H9 (cell line): Measurements from ENCODE around the gene ATOSB. TPM values are rescaled to one million over a fixed set of nuclear protein-coding genes. Genes with fewer than 3 reads are reported as not detected.

ENCODE experiments used
- DNase-seq: peaks from one replicate; pipeline ENCODE4 v3.0.0-alpha.2; 2017
- H2AFZ ChIP-seq: one replicate; pipeline ENCODE4 v1.6.1; 2013; ENCODE audit warnings: mild to moderate bottlenecking, low read length, control low read depth, moderate library complexity
- H2AK5ac ChIP-seq: 2 replicates; pipeline ENCODE4 v1.6.1; 2013; ENCODE audit warnings: low read length, control low read depth, mixed read lengths; ENCODE audit not compliant: insufficient read length
- H2BK120ac ChIP-seq: one replicate; pipeline ENCODE4 v1.6.1; 2013; ENCODE audit warnings: low read depth, mild to moderate bottlenecking, low read length, control low read depth, inconsistent platforms; ENCODE audit not compliant: poor library complexity, severe bottlenecking
- H2BK12ac ChIP-seq: 2 replicates; pipeline ENCODE4 v1.6.1; 2013; ENCODE audit warnings: low read length, control low read depth, mixed read lengths, low read depth; ENCODE audit not compliant: insufficient read length
- H2BK15ac ChIP-seq: 2 replicates; pipeline ENCODE4 v1.6.1; 2013; ENCODE audit warnings: low read depth, low read length, control low read depth
- H2BK20ac ChIP-seq: one replicate; pipeline ENCODE4 v1.6.1; 2013; ENCODE audit warnings: low read depth, mild to moderate bottlenecking, low read length, control low read depth, inconsistent platforms; ENCODE audit not compliant: poor library complexity, severe bottlenecking
- H2BK5ac ChIP-seq: 2 replicates; pipeline ENCODE4 v1.6.1; 2013; ENCODE audit warnings: low read length, control low read depth, mixed read lengths; ENCODE audit not compliant: insufficient read length
- H3K14ac ChIP-seq: 2 replicates; pipeline ENCODE4 v1.6.1; 2013; ENCODE audit warnings: low read length, control low read depth; ENCODE audit not compliant: insufficient read depth
- H3K18ac ChIP-seq: 2 replicates; pipeline ENCODE4 v1.6.1; 2013; ENCODE audit warnings: low read depth, mild to moderate bottlenecking, mixed read lengths, low read length, control low read depth; ENCODE audit not compliant: insufficient read length
- H3K23ac ChIP-seq: 2 replicates; pipeline ENCODE4 v1.6.1; 2013; ENCODE audit warnings: low read length, control low read depth, mixed read lengths, low read depth; ENCODE audit not compliant: insufficient read length
- H3K23me2 ChIP-seq: 2 replicates; pipeline ENCODE4 v1.6.1; 2013; ENCODE audit warnings: low read depth, mild to moderate bottlenecking, mixed read lengths, low read length, control low read depth; ENCODE audit not compliant: insufficient read length, poor library complexity, severe bottlenecking
- H3K27ac ChIP-seq: 2 replicates; pipeline ENCODE4 v1.5.1; 2013; ENCODE audit warnings: low read length, control low read depth, mixed read lengths, low read depth; ENCODE audit not compliant: insufficient read length
- H3K27me3 ChIP-seq: 2 replicates; pipeline ENCODE4 v1.6.1; 2013; ENCODE audit warnings: low read length, control low read depth, inconsistent platforms; ENCODE audit not compliant: insufficient read depth
- H3K4ac ChIP-seq: 2 replicates; pipeline ENCODE4 v1.6.1; 2013; ENCODE audit warnings: low read depth, mild to moderate bottlenecking, control low read depth, inconsistent platforms, low read length, moderate library complexity
- H3K4me1 ChIP-seq: 2 replicates; pipeline ENCODE4 v1.6.1; 2013; ENCODE audit warnings: low read length, control low read depth, inconsistent platforms; ENCODE audit not compliant: insufficient read depth
- H3K4me2 ChIP-seq: 2 replicates; pipeline ENCODE4 v1.6.1; 2013; ENCODE audit warnings: low read length, control low read depth, mixed read lengths; ENCODE audit not compliant: insufficient read length, insufficient read depth
- H3K56ac ChIP-seq: 2 replicates; pipeline ENCODE4 v1.6.1; 2013; ENCODE audit warnings: low read depth, mild to moderate bottlenecking, mixed read lengths, low read length, control low read depth; ENCODE audit not compliant: insufficient read length
- H3K79me1 ChIP-seq: 2 replicates; pipeline ENCODE4 v1.6.1; 2013; ENCODE audit warnings: low read depth, mild to moderate bottlenecking, moderate library complexity, low read length, control low read depth, inconsistent platforms; ENCODE audit not compliant: insufficient read depth, poor library complexity, severe bottlenecking
- H3K79me2 ChIP-seq: 2 replicates; pipeline ENCODE4 v1.6.1; 2013; ENCODE audit warnings: low read length, control low read depth, inconsistent platforms; ENCODE audit not compliant: insufficient read depth
- H3K9ac ChIP-seq: 2 replicates; pipeline ENCODE4 v1.6.1; 2013; ENCODE audit warnings: low read length, control low read depth, mixed read lengths; ENCODE audit not compliant: insufficient read length; ENCODE audit errors: extremely low read depth
- H3K9me3 ChIP-seq: one replicate; pipeline ENCODE4 v1.6.1; 2013; ENCODE audit warnings: low read depth, low read length, inconsistent platforms; ENCODE audit not compliant: control insufficient read depth
- H3T11ph ChIP-seq: one replicate; pipeline ENCODE4 v1.6.1; 2013; ENCODE audit warnings: mild to moderate bottlenecking, low read length, control low read depth, inconsistent platforms
- H4K20me1 ChIP-seq: one replicate; pipeline ENCODE4 v1.6.1; 2013; ENCODE audit not compliant: control insufficient read depth, insufficient read length, insufficient read depth
- H4K5ac ChIP-seq: 2 replicates; pipeline ENCODE4 v1.6.1; 2013; ENCODE audit warnings: low read depth, mild to moderate bottlenecking, mixed read lengths, low read length, control low read depth; ENCODE audit not compliant: insufficient read length
- H4K8ac ChIP-seq: replicated peaks from 2 replicates; pipeline ENCODE4 v1.6.1; 2013; ENCODE audit warnings: low read length, control low read depth, mixed read lengths, low read depth; ENCODE audit not compliant: insufficient read length
- H4K91ac ChIP-seq: 2 replicates; pipeline ENCODE4 v1.6.1; 2013; ENCODE audit warnings: low read depth, mild to moderate bottlenecking, moderate library complexity, mixed read lengths, low read length, control low read depth; ENCODE audit not compliant: insufficient read length
- H3K27ac Mint-ChIP-seq, 3 experiments: 2 replicates in 2 of 3; 3 replicates in 1 of 3; pipeline ENCODE4 v1.8.0; 2020 to 2021; ENCODE audit warnings: mixed read lengths in 3 of 3, mild to moderate bottlenecking in 1 of 3, moderate library complexity in 1 of 3
- H3K27me3 Mint-ChIP-seq: 2 replicates; pipeline ENCODE4 v1.8.0; 2021; ENCODE audit warnings: low read depth, mild to moderate bottlenecking, moderate library complexity, mixed read lengths
- H3K36me3 Mint-ChIP-seq, 3 experiments: 2 replicates in 2 of 3; 3 replicates in 1 of 3; pipeline ENCODE4 v1.8.0; 2020 to 2021; ENCODE audit warnings: low read depth in 3 of 3, mixed read lengths in 3 of 3; ENCODE audit not compliant: insufficient read depth in 1 of 3
- H3K4me1 Mint-ChIP-seq, 2 experiments: 2 replicates each; pipeline ENCODE4 v1.8.0; 2020; ENCODE audit warnings: mixed read lengths in 2 of 2
- H3K4me3 Mint-ChIP-seq, 2 experiments: 2 replicates in 1 of 2; 3 replicates in 1 of 2; pipeline ENCODE4 v1.8.0; 2020 to 2021; ENCODE audit warnings: mild to moderate bottlenecking in 2 of 2, mixed read lengths in 2 of 2, moderate library complexity in 1 of 2
- H3K9me3 Mint-ChIP-seq, 2 experiments: 2 replicates in 1 of 2; 3 replicates in 1 of 2; pipeline ENCODE4 v1.8.0; 2020; ENCODE audit warnings: mild to moderate bottlenecking in 2 of 2, mixed read lengths in 2 of 2, moderate library complexity in 1 of 2
- WGBS: extraction: QIAGEN DNeasy Blood & Tissue Kit; methylation state at CpG from one replicate; pipeline ENCODE4 v1.1.7; 2013; ENCODE audit warnings: missing lambda C conversion rate, low lambda C conversion rate, mixed read lengths; ENCODE audit not compliant: insufficient read length; ENCODE audit errors: extremely low coverage; 5-methylcytosine and 5-hydroxymethylcytosine counted together
- total RNA-seq: library from RNA; stranded (reverse); gene quantifications from 2 replicates; pipeline ENCODE4 v1.2.1, GENCODE V29; 2021
- TF ChIP-seq, protein P1 (sequence below): fragments of 200-600 bp; sonication (generic); conservative IDR thresholded peaks from 3 replicates; pipeline ENCODE4 v1.8.0; 2021; ENCODE audit warnings: antibody characterized with exemption, mild to moderate bottlenecking

ATOSB gene
- total RNA-seq, 1 experiment from 2014 or later, result 5.6 TPM

DNA sequence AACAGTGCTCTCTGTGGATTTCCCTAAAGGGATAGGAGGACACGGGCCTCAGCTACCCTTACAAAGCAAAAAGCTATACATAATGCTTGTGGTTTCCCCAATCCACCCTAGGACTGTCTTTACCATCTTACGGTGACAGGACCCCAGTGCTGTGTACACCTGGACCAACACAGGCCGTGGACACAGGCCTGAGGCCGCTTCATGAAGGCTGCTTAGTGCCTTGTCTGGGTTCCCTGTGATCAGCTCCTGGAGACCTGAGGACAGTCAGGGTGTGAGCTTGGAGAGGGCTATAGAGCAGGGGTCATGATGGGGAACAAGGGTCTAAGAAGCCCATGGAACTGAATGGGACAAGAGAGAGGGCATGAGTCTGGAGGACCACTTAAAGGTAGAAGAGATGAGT, 38.8 kb downstream of the ATOSB start:
- Mint-ChIP-seq H3K4me1 (peaks cover 20 to 21% of the 10 kb centered on the region in 2 experiments), H3K9me3 (no peaks in the 10 kb centered on the region), H3K4me3 (no peak overlapping the region), H3K27ac (no peak overlapping the region), H3K36me3 (peaks cover 36 to 54% (median 52%) of the 10 kb centered on the region in 3 experiments; a peak in 6 of 7 replicates), H3K27me3 (no peaks in the 10 kb centered on the region; the same call in 1 of the 2 replicates)
- DNase-seq, result no peak
- Histone ChIP-seq H2BK5ac (no peak overlapping the region), H3K23ac (no peak overlapping the region), H3K27ac (no peak overlapping the region), H2BK15ac (no peak overlapping the region), H3K4me2 (no peak overlapping the region), H3K4ac (no peak overlapping the region), H3K23me2 (peaks cover 11% of the 10 kb centered on the region), H2AFZ (no peak overlapping the region), H2AK5ac (no peak overlapping the region), H3K14ac (no peak overlapping the region), H3K79me2 (peaks cover 10% of the 10 kb centered on the region; the same call in 1 of the 2 replicates), H4K91ac (no peak overlapping the region), H4K8ac (no peak overlapping the region), H3K9me3 (no peaks in the 10 kb centered on the region), H3K56ac (no peak overlapping the region), H2BK20ac (no peak overlapping the region), H3K9ac (no peak overlapping the region), H3T11ph (no peak overlapping the region), H2BK120ac (no peak overlapping the region), H2BK12ac (no peak overlapping the region), H3K79me1 (peaks cover 7% of the 10 kb centered on the region), H4K20me1 (no peaks in the 10 kb centered on the region), H3K27me3 (no peaks in the 10 kb centered on the region), H4K5ac (no peak overlapping the region), H3K18ac (no peak overlapping the region), H3K4me1 (peaks cover 7% of the 10 kb centered on the region; the same call in 1 of the 2 replicates)
- no CpG with 5 or more reads among the region's 4 CpGs for WGBS
- TF ChIP-seq, protein P1, sequence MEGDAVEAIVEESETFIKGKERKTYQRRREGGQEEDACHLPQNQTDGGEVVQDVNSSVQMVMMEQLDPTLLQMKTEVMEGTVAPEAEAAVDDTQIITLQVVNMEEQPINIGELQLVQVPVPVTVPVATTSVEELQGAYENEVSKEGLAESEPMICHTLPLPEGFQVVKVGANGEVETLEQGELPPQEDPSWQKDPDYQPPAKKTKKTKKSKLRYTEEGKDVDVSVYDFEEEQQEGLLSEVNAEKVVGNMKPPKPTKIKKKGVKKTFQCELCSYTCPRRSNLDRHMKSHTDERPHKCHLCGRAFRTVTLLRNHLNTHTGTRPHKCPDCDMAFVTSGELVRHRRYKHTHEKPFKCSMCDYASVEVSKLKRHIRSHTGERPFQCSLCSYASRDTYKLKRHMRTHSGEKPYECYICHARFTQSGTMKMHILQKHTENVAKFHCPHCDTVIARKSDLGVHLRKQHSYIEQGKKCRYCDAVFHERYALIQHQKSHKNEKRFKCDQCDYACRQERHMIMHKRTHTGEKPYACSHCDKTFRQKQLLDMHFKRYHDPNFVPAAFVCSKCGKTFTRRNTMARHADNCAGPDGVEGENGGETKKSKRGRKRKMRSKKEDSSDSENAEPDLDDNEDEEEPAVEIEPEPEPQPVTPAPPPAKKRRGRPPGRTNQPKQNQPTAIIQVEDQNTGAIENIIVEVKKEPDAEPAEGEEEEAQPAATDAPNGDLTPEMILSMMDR, result no peak
